Keratinocyte (primary cell): ENCODE results near the gene IRX4. TPM values are rescaled to one million over a fixed set of nuclear protein-coding genes. Genes with fewer than 3 reads are reported as not detected.

Experiments used
- DNase-seq: peaks from one replicate; pipeline ENCODE4 v3.0.0-alpha.2; 2011; ENCODE audit warnings: low read depth, missing footprints, low spot score
- FAIRE-seq: peaks from 2 replicates; lab custom pipeline; 2011; peaks lifted over from hg19 to GRCh38; lab: Jason Lieb, UNC
- H2AFZ ChIP-seq: 2 replicates; pipeline ENCODE4 v1.6.0; 2012; ENCODE audit warnings: low read length, control low read depth, inconsistent platforms; ENCODE audit not compliant: control insufficient read depth
- H3K27ac ChIP-seq: 2 replicates; pipeline ENCODE4 v1.5.1; 2011; ENCODE audit warnings: low read length; ENCODE audit not compliant: control insufficient read depth, insufficient read depth
- H3K27me3 ChIP-seq: 3 replicates; pipeline ENCODE4 v1.6.0; 2011; ENCODE audit warnings: low read length; ENCODE audit not compliant: control insufficient read depth, insufficient read depth; ENCODE audit errors: extremely low read depth
- H3K36me3 ChIP-seq, 2 experiments: 2 replicates in 1 of 2; 3 replicates in 1 of 2; pipeline ENCODE4 v1.5.1; 2011; ENCODE audit warnings: low read length in 2 of 2, mild to moderate bottlenecking in 1 of 2; ENCODE audit not compliant: control insufficient read depth in 2 of 2, insufficient read depth in 2 of 2; ENCODE audit errors: extremely low read depth in 1 of 2
- H3K4me1 ChIP-seq: 3 replicates; pipeline ENCODE4 v1.5.1; 2011; ENCODE audit warnings: low read length; ENCODE audit not compliant: control insufficient read depth, insufficient read depth; ENCODE audit errors: extremely low read depth
- H3K4me2 ChIP-seq: 3 replicates; pipeline ENCODE4 v1.6.0; 2011; ENCODE audit warnings: low read depth, low read length; ENCODE audit not compliant: control insufficient read depth, insufficient read depth; ENCODE audit errors: extremely low read depth
- H3K4me3 ChIP-seq, 3 experiments: fragments of 200-600 bp in 1 of 3; sonication (generic) in 1 of 3; 2 replicates in 2 of 3; 3 replicates in 1 of 3; pipeline ENCODE4 v1.5.1; 2011 to 2016; ENCODE audit warnings: low read length in 3 of 3, mild to moderate bottlenecking in 3 of 3, control low read depth in 2 of 3, inconsistent platforms in 1 of 3, low read depth in 1 of 3, mixed read lengths in 1 of 3, mixed run types in 1 of 3, moderate library complexity in 1 of 3; ENCODE audit not compliant: control insufficient read depth in 2 of 3, insufficient read depth in 2 of 3; ENCODE audit errors: extremely low read depth in 1 of 3
- H3K79me2 ChIP-seq: 2 replicates; pipeline ENCODE4 v1.6.0; 2012; ENCODE audit warnings: low read length; ENCODE audit not compliant: control insufficient read depth, insufficient read depth
- H3K9ac ChIP-seq: 3 replicates; pipeline ENCODE4 v1.6.0; 2011; ENCODE audit warnings: low read length; ENCODE audit not compliant: control insufficient read depth, insufficient read depth; ENCODE audit errors: extremely low read depth
- H3K9me1 ChIP-seq: 3 replicates; pipeline ENCODE4 v1.6.0; 2011; ENCODE audit warnings: low read length; ENCODE audit not compliant: control insufficient read depth, insufficient read depth; ENCODE audit errors: extremely low read depth
- H3K9me3 ChIP-seq: 2 replicates; pipeline ENCODE4 v1.5.1; 2012; ENCODE audit warnings: low read depth, low read length; ENCODE audit not compliant: control insufficient read depth
- H4K20me1 ChIP-seq: 3 replicates; pipeline ENCODE4 v1.6.0; 2011; ENCODE audit warnings: low read length; ENCODE audit not compliant: control insufficient read depth, insufficient read depth; ENCODE audit errors: extremely low read depth
- EZH2 ChIP-seq: IDR thresholded peaks from one replicate; pipeline ENCODE4 v1.6.1; 2012; ENCODE audit warnings: inconsistent platforms, mild to moderate bottlenecking, low read length, moderate library complexity
- dilution Hi-C: fragments of 300-500 bp; cut with MboI; formaldehyde crosslinking; loops from one replicate; pipeline ENCODE4 v1.7.0; 2020; ENCODE audit warnings: low sequenced_read_pairs; ENCODE audit not compliant: extremely low pct_ligation_motif_present
- polyA plus RNA-seq, 5 experiments: library from polyadenylated mRNA; depleted of rRNA in 3 of 5; stranded (reverse) in 3 of 5; stranded (forward) in 1 of 5; unstranded in 1 of 5; fragments of >200 nt; gene quantifications; 1 replicate in 1 of 5; 2 replicates in 3 of 5; 3 replicates in 1 of 5; pipeline versions ENCODE4 v1.2.1 to v1.2.3, GENCODE V29; 2011 to 2012; ENCODE audit warnings: missing spikeins in 2 of 5, low read depth in 1 of 5, low replicate concordance in 1 of 5
- TF ChIP-seq, protein P1 (sequence below), 3 experiments: IDR thresholded peaks in 1 of 3; conservative IDR thresholded peaks in 1 of 3; optimal IDR thresholded peaks in 1 of 3; 2 replicates in 2 of 3; 3 replicates in 1 of 3; pipeline versions ENCODE3 to v1.5.1; 2011; ENCODE audit warnings: low read length in 3 of 3, mild to moderate bottlenecking in 3 of 3, moderate library complexity in 2 of 3, control low read depth in 1 of 3, inconsistent platforms in 1 of 3; ENCODE audit not compliant: insufficient read depth in 2 of 3; ENCODE audit errors: extremely low read depth in 1 of 3

The IRX4 gene
- polyA plus RNA-seq, 1 donor (not counting 4 experiments of a cell fraction or from before 2014, with no cell fraction given) = 18.2 TPM

GRCh38 chr5:1878050-1878849, 4.5 kb downstream of the IRX4 start:
- FAIRE-seq (no peak), DNase-seq (no peak)
- Histone ChIP-seq H4K20me1 (no peaks in the 10 kb centered on the region), H3K27me3 (no peaks in the 10 kb centered on the region), H3K36me3 (peaks cover 15 to 23% of the 10 kb centered on the region in 2 experiments), H3K79me2 (peaks cover 20% of the 10 kb centered on the region), H3K4me3 (no peak overlapping the region), H3K27ac (no peak overlapping the region), H2AFZ (no peak overlapping the region), H3K4me2 (no peak overlapping the region), H3K4me1 (peaks cover 8% of the 10 kb centered on the region), H3K9me3 (no peaks in the 10 kb centered on the region), H3K9me1 (no peaks in the 10 kb centered on the region), H3K9ac (no peak overlapping the region)
- TF ChIP-seq, protein P1, sequence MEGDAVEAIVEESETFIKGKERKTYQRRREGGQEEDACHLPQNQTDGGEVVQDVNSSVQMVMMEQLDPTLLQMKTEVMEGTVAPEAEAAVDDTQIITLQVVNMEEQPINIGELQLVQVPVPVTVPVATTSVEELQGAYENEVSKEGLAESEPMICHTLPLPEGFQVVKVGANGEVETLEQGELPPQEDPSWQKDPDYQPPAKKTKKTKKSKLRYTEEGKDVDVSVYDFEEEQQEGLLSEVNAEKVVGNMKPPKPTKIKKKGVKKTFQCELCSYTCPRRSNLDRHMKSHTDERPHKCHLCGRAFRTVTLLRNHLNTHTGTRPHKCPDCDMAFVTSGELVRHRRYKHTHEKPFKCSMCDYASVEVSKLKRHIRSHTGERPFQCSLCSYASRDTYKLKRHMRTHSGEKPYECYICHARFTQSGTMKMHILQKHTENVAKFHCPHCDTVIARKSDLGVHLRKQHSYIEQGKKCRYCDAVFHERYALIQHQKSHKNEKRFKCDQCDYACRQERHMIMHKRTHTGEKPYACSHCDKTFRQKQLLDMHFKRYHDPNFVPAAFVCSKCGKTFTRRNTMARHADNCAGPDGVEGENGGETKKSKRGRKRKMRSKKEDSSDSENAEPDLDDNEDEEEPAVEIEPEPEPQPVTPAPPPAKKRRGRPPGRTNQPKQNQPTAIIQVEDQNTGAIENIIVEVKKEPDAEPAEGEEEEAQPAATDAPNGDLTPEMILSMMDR (optimal IDR thresholded peaks at IDR 0.05 in 1 of 3, IDR thresholded peaks at IDR 0.05 in 1 of 3, conservative IDR thresholded peaks at IDR 0.05 in 1 of 3; ENCODE audit: extremely low read depth in 1 of 3, insufficient read depth in 2 of 3, low read length in 3 of 3) = no peak
- no peak for TF ChIP-seq EZH2
- dilution Hi-C loops = no loop called here

DNA sequence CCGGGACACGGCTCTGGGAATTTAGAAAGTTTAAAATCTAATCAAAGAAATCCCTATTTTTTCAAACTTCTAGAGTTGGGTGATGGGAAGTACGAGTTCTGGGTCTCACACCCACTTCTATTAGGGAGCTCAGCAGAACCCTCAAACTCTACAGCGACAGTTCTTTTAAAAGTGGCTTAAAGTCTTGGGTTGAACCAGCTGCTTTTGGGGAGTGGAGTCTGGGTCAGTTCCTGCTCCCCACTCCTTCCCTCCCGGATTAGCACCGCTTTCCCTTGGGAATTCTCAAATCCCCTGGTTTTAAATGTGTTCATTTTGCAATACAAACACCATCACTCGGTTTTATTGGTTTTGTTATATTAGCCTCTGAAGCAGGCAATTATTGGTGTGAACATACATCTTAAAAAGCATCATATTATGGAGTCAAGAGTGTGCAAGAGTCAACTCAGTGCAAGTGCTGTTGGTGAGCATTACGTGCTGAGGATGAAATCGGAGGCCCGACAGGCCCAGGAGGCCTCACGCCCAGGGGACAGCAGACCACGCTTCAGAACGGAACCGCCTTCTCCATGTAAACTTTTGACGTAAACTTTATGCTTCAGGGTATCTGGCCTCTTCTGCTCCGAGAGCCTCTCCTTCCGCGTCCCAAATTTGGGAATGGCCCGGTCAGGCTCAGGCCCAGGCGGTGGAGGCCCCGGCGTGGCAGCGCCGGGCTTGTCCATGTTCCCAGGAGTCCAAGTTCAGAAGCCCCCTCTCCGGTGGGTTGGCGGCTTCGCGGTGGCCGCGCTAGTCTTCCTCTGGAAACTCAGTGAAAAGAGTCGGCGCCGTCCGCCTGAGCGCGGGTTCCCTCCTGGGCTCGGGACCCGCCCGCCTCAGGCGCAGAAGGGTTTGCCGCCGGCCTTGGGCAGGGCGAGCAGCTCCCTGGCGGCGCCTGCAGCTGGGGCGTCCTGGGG, 5.3 kb downstream of the IRX4 start:
- no peak for DNase-seq
- H3K79me2 ChIP-seq = peaks cover 12% of the 10 kb centered on the region
- H3K9me1 ChIP-seq = no peaks in the 10 kb centered on the region
- H3K27me3 ChIP-seq = no peaks in the 10 kb centered on the region
- no peak overlapping the region for H3K27ac ChIP-seq
- no peak overlapping the region for H3K4me3 ChIP-seq
- H2AFZ ChIP-seq = no peak overlapping the region
- peaks cover 8% of the 10 kb centered on the region for H3K4me1 ChIP-seq
- peaks cover 15 to 23% of the 10 kb centered on the region in 2 experiments for H3K36me3 ChIP-seq
- H3K9me3 ChIP-seq = no peaks in the 10 kb centered on the region
- dilution Hi-C loops = no loop called here
- no peaks in the 10 kb centered on the region for H4K20me1 ChIP-seq
- no peak overlapping the region for H3K4me2 ChIP-seq
- TF ChIP-seq EZH2 = no peak
- TF ChIP-seq, protein P1 (optimal IDR thresholded peaks at IDR 0.05 in 1 of 3, IDR thresholded peaks at IDR 0.05 in 1 of 3, conservative IDR thresholded peaks at IDR 0.05 in 1 of 3; ENCODE audit: extremely low read depth in 1 of 3, insufficient read depth in 2 of 3, low read length in 3 of 3) = no peak
- no peak for FAIRE-seq
- H3K9ac ChIP-seq = no peak overlapping the region
